ENCODE measurements around the gene ARHGEF37.

The ARHGEF37 gene

GRCh38 chr5:149600932-149601331 lies 19.6 kb downstream of the ARHGEF37 start:
- DNase-seq (ENCODE audit: low spot score) (no peak), FAIRE-seq (no peak)

- FAIRE-seq (no peak), DNase-seq (ENCODE audit: low spot score) (no peak)
Observed at GRCh38 chr5:149603210-149603609, 21.9 kb downstream of the ARHGEF37 start.

GRCh38 chr5:149603920-149604319 lies 22.6 kb downstream of the ARHGEF37 start:
- DNase-seq (ENCODE audit: low spot score) (no peak), FAIRE-seq (no peak)

- no peak for FAIRE-seq
- DNase-seq (ENCODE audit: low spot score): no peak
Observed at GRCh38 chr5:149604321-149604720, 23.0 kb downstream of the ARHGEF37 start.

- DNase-seq (ENCODE audit: low spot score) (no peak), FAIRE-seq (no peak)
Observed at GRCh38 chr5:149605354-149605997, 24.2 kb downstream of the ARHGEF37 start.

GRCh38 chr5:149605998-149606724 lies 24.9 kb downstream of the ARHGEF37 start:
- FAIRE-seq: no peak
- DNase-seq (ENCODE audit: low spot score): peak; percentile 85

- no peak for DNase-seq (ENCODE audit: low spot score)
- FAIRE-seq: no peak
Observed at GRCh38 chr5:149608936-149609545, 27.7 kb downstream of the ARHGEF37 start.

GRCh38 chr5:149609640-149610219 lies 28.4 kb downstream of the ARHGEF37 start:
- DNase-seq (ENCODE audit: low spot score) (no peak), FAIRE-seq (no peak)

- no peak for DNase-seq (ENCODE audit: low spot score)
- FAIRE-seq: no peak
Observed at GRCh38 chr5:149610589-149611255, 29.4 kb downstream of the ARHGEF37 start.

GRCh38 chr5:149611326-149611725 lies 30.0 kb downstream of the ARHGEF37 start:
- DNase-seq (ENCODE audit: low spot score) (no peak), FAIRE-seq (no peak)

- DNase-seq (ENCODE audit: low spot score): no peak
Observed at GRCh38 chr5:149614034-149614907, 33.0 kb downstream of the ARHGEF37 start.

GRCh38 chr5:149615976-149616375 lies 34.7 kb downstream of the ARHGEF37 start:
- FAIRE-seq: no peak
- DNase-seq (ENCODE audit: low spot score): no peak

More at GRCh38 chr5:149614034-149614907, 33.0 kb downstream of the ARHGEF37 start:
- FAIRE-seq: no peak

GRCh38 chr5:149616727-149617285 lies 35.5 kb downstream of the ARHGEF37 start:
- FAIRE-seq: no peak
- DNase-seq (ENCODE audit: low spot score): no peak

GRCh38 chr5:149617760-149618306 lies 36.5 kb downstream of the ARHGEF37 start:
- DNase-seq (ENCODE audit: low spot score): no peak

GRCh38 chr5:149618581-149619248 lies 37.4 kb downstream of the ARHGEF37 start:
- peak; percentile 13 for FAIRE-seq
- DNase-seq (ENCODE audit: low spot score): peak; percentile 77

More at GRCh38 chr5:149617760-149618306, 36.5 kb downstream of the ARHGEF37 start:
- FAIRE-seq: no peak

GRCh38 chr5:149621415-149622098 lies 40.3 kb downstream of the ARHGEF37 start:
- no peak for FAIRE-seq

GRCh38 chr5:149622466-149622865 lies 41.2 kb downstream of the ARHGEF37 start:
- no peak for FAIRE-seq
- DNase-seq (ENCODE audit: low spot score): no peak

More at GRCh38 chr5:149621415-149622098, 40.3 kb downstream of the ARHGEF37 start:
- DNase-seq (ENCODE audit: low spot score): no peak

GRCh38 chr5:149623473-149623872 lies 42.2 kb downstream of the ARHGEF37 start:
- DNase-seq (ENCODE audit: low spot score) (no peak), FAIRE-seq (no peak)

- no peak for FAIRE-seq
- DNase-seq (ENCODE audit: low spot score): no peak
Observed at GRCh38 chr5:149627070-149627469, 45.8 kb downstream of the ARHGEF37 start.

Data from urothelium cell line (cell line).